Activated CD8-positive, alpha-beta memory T cell treated with anti-CD3 and anti-CD28 coated beads, Interleukin-2, amount 10 ng/mL, durations not matched to agents 7 days and 5 days (primary cell): ENCODE data around the gene OXCT2. TPM values are rescaled to one million over a fixed set of nuclear protein-coding genes. Genes with fewer than 3 reads are reported as not detected.
A peak's percentile ranks its signal among the peaks of the same experiment; 100 is the strongest.
"Not testable (repeated sequence)": the region's sequence is repeated elsewhere in the genome, so short reads cannot be mapped to it uniquely, and the experiment has no call there.

Source experiments
- ATAC-seq: fragments of 150-1000 bp; cut with Tn5 transposase; one replicate; pipeline ENCODE4 v1.10.0; 2021; ENCODE audit warnings: moderate library complexity
- CTCF ChIA-PET: fragments of 350-600 bp; sonication (Branson Sonifier 250); formaldehyde crosslinking; loops from one replicate; lab custom pipeline; 2021; ENCODE audit warnings: antibody characterized with exemption; lab: Charles Lee
- DNase-seq: peaks from one replicate; pipeline ENCODE4 v3.0.0-alpha.2; 2020
- H3K27ac Mint-ChIP-seq: one replicate; pipeline ENCODE4 v1.8.0; 2021; ENCODE audit warnings: mild to moderate bottlenecking, mixed read lengths
- H3K27me3 Mint-ChIP-seq: one replicate; pipeline ENCODE4 v1.8.0; 2021; ENCODE audit warnings: mixed read lengths
- H3K36me3 Mint-ChIP-seq: one replicate; pipeline ENCODE4 v1.8.0; 2021; ENCODE audit warnings: mild to moderate bottlenecking, mixed read lengths
- H3K4me1 Mint-ChIP-seq: one replicate; pipeline ENCODE4 v1.8.0; 2021; ENCODE audit warnings: mixed read lengths
- H3K4me3 Mint-ChIP-seq: one replicate; pipeline ENCODE4 v1.8.0; 2021; ENCODE audit warnings: mild to moderate bottlenecking, moderate library complexity, mixed read lengths
- H3K9me3 Mint-ChIP-seq: one replicate; pipeline ENCODE4 v1.8.0; 2022; ENCODE audit warnings: low read depth, mixed read lengths
- total RNA-seq, 2 experiments: library from RNA; stranded (reverse); gene quantifications; one replicate each; pipeline ENCODE4 v1.2.3, GENCODE V29; 2021

OXCT2 gene
- total RNA-seq, 2 experiments from 2014 or later = 0.82 to 1.0 TPM

- peak; percentile 96 for DNase-seq
- not testable (repeated sequence) for H3K27me3 Mint-ChIP-seq, H3K36me3 Mint-ChIP-seq, H3K9me3 Mint-ChIP-seq
- peak; percentile 97 for ATAC-seq
- Mint-ChIP-seq H3K27ac (peak overlapping the region; percentile 87), H3K4me3 (peak overlapping the region; percentile 64), H3K4me1 (peaks cover 15% of the 10 kb centered on the region)
- CTCF ChIA-PET = interaction anchor here (0.5 to 3.4 kb wide), 43 partner anchors 8 to 615 kb away, joined by 3 to 29 read pairs (median 4); partner anchors contain the start of genes HPCAL4, MYCL, NT5C1A and PPIE
Observed at GRCh38 chr1:39798859-39799769, 28.0 kb upstream of the OXCT2 start.

GRCh38 chr1:39795651-39796050, 24.5 kb upstream of the OXCT2 start:
- Mint-ChIP-seq H3K9me3 (no peaks in the 10 kb centered on the region), H3K27me3 (peaks cover 10% of the 10 kb centered on the region), H3K4me3 (no peak overlapping the region), H3K36me3 (no peaks in the 10 kb centered on the region), H3K4me1 (peaks cover 21% of the 10 kb centered on the region), H3K27ac (no peak overlapping the region)
- DNase-seq (no peak), ATAC-seq (no peak)
- CTCF ChIA-PET = no interaction called here

DNA sequence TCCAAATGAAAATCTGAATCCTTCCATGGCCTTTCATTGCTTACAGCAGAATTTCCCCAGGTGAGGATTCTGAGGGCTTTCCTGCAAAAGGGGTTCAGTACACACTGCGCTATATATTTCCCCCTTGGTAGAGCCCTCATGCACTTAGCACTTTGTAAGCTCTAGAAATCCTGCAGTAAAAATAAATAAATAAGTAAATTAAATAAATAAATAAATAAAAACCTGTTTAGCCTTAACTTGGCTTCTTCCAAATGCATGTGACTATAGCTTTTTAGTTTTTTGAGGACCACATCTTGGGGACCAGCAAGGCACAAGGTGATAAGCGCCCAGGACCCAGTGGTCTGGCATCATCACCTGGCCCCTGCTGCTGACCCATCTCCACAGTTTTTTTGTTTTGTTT, 20.7 kb upstream of the OXCT2 start:
- Mint-ChIP-seq H3K36me3 (no peaks in the 10 kb centered on the region), H3K27me3 (peaks cover 28% of the 10 kb centered on the region), H3K27ac (no peak overlapping the region), H3K4me1 (peaks cover 16% of the 10 kb centered on the region), H3K9me3 (no peaks in the 10 kb centered on the region), H3K4me3 (no peak overlapping the region)
- no peak for ATAC-seq
- no peak for DNase-seq
- CTCF ChIA-PET = interaction anchor here (1.2 to 1.4 kb wide), 2 partner anchors 10 to 110 kb away, joined by 3 read pairs; partner anchors contain the start of gene MYCL

DNA sequence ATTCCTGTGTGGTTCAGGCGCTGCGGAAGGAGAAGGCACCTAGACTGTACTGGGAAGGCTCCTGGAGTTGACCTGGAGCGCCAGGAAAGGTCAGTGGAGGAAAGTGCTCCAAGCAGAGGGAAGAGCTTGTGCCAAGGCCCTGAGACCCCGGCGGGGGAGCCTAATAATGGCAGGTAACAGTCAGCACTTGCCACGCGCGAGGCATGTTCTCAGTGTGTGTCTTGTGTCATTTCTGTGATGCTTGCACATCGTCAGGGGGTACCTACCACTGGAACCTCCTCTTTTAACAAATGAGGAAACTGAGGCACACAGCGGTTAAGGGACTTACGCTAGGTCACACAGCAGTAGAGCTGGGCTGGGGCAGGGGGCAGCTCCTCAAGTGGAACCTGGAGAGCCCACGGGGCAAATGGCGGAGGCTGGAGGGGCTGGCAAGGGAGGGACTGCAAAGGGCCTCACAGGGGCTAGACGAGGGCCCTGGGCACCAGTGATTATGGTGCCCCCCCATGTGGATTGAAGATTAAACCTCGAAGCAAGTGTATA, 18.5 kb upstream of the OXCT2 start:
- DNase-seq (no peak), ATAC-seq (no peak)
- peak overlapping the region; percentile 36 for H3K27ac Mint-ChIP-seq
- CTCF ChIA-PET = interaction anchor here (0.6 to 1.3 kb wide), 3 partner anchors 9 to 188 kb away, joined by 3 to 18 read pairs (median 3); no protein-coding TSS in a partner anchor
- H3K27me3 Mint-ChIP-seq = peaks cover 32% of the 10 kb centered on the region
- no peaks in the 10 kb centered on the region for H3K9me3 Mint-ChIP-seq
- H3K4me1 Mint-ChIP-seq = peaks cover 12% of the 10 kb centered on the region
- peak overlapping the region; percentile 69 for H3K4me3 Mint-ChIP-seq
- no peaks in the 10 kb centered on the region for H3K36me3 Mint-ChIP-seq

GRCh38 chr1:39788758-39789570, 17.8 kb upstream of the OXCT2 start, which contains the start of gene BMP8B:
Gene BMP8B, minus strand, starts transcription at chr1:39788865. Its CDS starts 380 bp downstream, at chr1:39788485.
- CTCF ChIA-PET = interaction anchor here (1.0 to 1.3 kb wide), 2 partner anchors 10 to 183 kb away, joined by 3 to 18 read pairs; no protein-coding TSS in a partner anchor
- peak within 1 kb of the TSS; percentile 69 for H3K4me3 Mint-ChIP-seq
- peaks cover 32% of the 10 kb centered on the region for H3K27me3 Mint-ChIP-seq

DNA sequence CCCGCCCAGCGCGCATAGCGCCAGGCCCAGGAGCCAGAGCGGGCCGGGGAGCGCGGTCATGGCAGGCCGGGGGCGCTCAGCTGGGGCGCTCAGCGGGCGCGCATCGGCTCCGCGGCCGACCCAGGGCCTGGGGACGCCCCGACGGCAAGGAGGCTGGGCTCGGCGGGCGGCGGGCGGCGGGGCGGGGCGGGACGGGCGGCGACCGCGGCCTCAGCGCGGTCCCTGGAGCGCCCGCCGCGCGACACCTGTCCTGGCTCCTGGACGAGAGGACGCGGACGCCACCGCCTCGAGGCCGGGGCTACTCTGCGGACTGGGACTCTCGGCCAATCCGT, 17.2 kb upstream of the OXCT2 start:
- Mint-ChIP-seq H3K4me3 (no peak overlapping the region), H3K9me3 (no peaks in the 10 kb centered on the region), H3K4me1 (peaks cover 12% of the 10 kb centered on the region), H3K36me3 (no peaks in the 10 kb centered on the region), H3K27ac (no peak overlapping the region), H3K27me3 (peaks cover 32% of the 10 kb centered on the region)
- ATAC-seq = peak; percentile 31
- no peak for DNase-seq
- CTCF ChIA-PET = no interaction called here

More at GRCh38 chr1:39788758-39789570, 17.8 kb upstream of the OXCT2 start, which contains the start of gene BMP8B:
- peak within 1 kb of the TSS; percentile 36 for H3K27ac Mint-ChIP-seq
- no peaks in the 10 kb centered on the region for H3K36me3 Mint-ChIP-seq
- peak; percentile 60 for DNase-seq
- H3K9me3 Mint-ChIP-seq = no peaks in the 10 kb centered on the region
- ATAC-seq = peak; percentile 88
- H3K4me1 Mint-ChIP-seq = peaks cover 12% of the 10 kb centered on the region

- not testable (repeated sequence) for ATAC-seq, H3K4me3 Mint-ChIP-seq, H3K36me3 Mint-ChIP-seq, DNase-seq, H3K27ac Mint-ChIP-seq, H3K9me3 Mint-ChIP-seq
- peaks cover 32% of the 10 kb centered on the region for H3K27me3 Mint-ChIP-seq
- CTCF ChIA-PET = interaction anchor here (1.1 kb wide), 1 partner anchor 11 kb away, joined by 4 read pairs; no protein-coding TSS in a partner anchor
- peaks cover 12% of the 10 kb centered on the region for H3K4me1 Mint-ChIP-seq
Observed at GRCh38 chr1:39787964-39788363, 16.8 kb upstream of the OXCT2 start.

DNA sequence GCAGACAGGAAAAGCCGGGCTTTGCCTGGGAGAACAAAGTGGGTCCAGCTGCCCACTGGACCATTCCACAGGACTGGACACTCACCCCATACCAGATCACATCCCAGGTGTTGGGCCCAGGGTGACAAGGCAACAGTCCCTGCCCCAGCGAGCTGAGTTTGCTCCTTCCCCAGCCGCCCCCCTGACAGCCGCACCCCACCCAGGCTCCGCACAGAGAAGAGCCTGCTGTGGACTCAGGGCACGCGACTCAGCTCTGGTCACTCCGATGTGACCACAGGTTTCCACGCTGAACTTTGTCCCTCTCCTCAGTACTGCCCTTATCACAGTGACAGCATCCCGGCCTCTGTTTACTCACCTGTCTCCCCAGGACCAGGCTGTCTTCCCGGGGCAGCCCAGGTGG, 16.3 kb upstream of the OXCT2 start:
- Mint-ChIP-seq H3K9me3 (no peaks in the 10 kb centered on the region), H3K4me3 (peak overlapping the region; percentile 32), H3K36me3 (no peaks in the 10 kb centered on the region), H3K27me3 (peaks cover 30% of the 10 kb centered on the region), H3K4me1 (peaks cover 7% of the 10 kb centered on the region), H3K27ac (no peak overlapping the region)
- no peak for ATAC-seq
- CTCF ChIA-PET = interaction anchor here (1.1 kb wide), 1 partner anchor 12 kb away, joined by 4 read pairs; no protein-coding TSS in a partner anchor
- no peak for DNase-seq

- not testable (repeated sequence) for H3K9me3 Mint-ChIP-seq, H3K27ac Mint-ChIP-seq, H3K4me3 Mint-ChIP-seq, H3K4me1 Mint-ChIP-seq, H3K36me3 Mint-ChIP-seq, ATAC-seq, DNase-seq
- peaks cover 28% of the 10 kb centered on the region for H3K27me3 Mint-ChIP-seq
- CTCF ChIA-PET = interaction anchor here (1.1 kb wide), 1 partner anchor 12 kb away, joined by 4 read pairs; no protein-coding TSS in a partner anchor
Observed at GRCh38 chr1:39787108-39787375, 15.9 kb upstream of the OXCT2 start.

- not testable (repeated sequence) for H3K36me3 Mint-ChIP-seq, ATAC-seq, H3K9me3 Mint-ChIP-seq, H3K27ac Mint-ChIP-seq, H3K4me3 Mint-ChIP-seq, DNase-seq, H3K4me1 Mint-ChIP-seq
- H3K27me3 Mint-ChIP-seq = peaks cover 27% of the 10 kb centered on the region
- CTCF ChIA-PET = interaction anchor here (1.0 kb wide), 1 partner anchor 13 kb away, joined by 3 read pairs; no protein-coding TSS in a partner anchor
Observed at GRCh38 chr1:39786303-39787107, 15.4 kb upstream of the OXCT2 start.

- not testable (repeated sequence) for H3K27ac Mint-ChIP-seq, H3K36me3 Mint-ChIP-seq, DNase-seq, H3K4me1 Mint-ChIP-seq, H3K4me3 Mint-ChIP-seq, ATAC-seq, H3K9me3 Mint-ChIP-seq
- CTCF ChIA-PET = interaction anchor here (1.3 to 2.5 kb wide), 3 partner anchors 9 to 81 kb away, joined by 3 to 11 read pairs (median 3); no protein-coding TSS in a partner anchor
- H3K27me3 Mint-ChIP-seq = peaks cover 15% of the 10 kb centered on the region
Observed at GRCh38 chr1:39782685-39783084, 11.5 kb upstream of the OXCT2 start.

- no peaks in the 10 kb centered on the region for H3K9me3 Mint-ChIP-seq
- no peak for ATAC-seq
- H3K27ac Mint-ChIP-seq = no peak overlapping the region
- no peak for DNase-seq
- no peak overlapping the region for H3K4me3 Mint-ChIP-seq
- H3K36me3 Mint-ChIP-seq = no peaks in the 10 kb centered on the region
- peaks cover 10% of the 10 kb centered on the region for H3K27me3 Mint-ChIP-seq
- CTCF ChIA-PET = interaction anchor here (1.3 to 2.5 kb wide), 3 partner anchors 9 to 80 kb away, joined by 3 to 11 read pairs (median 3); no protein-coding TSS in a partner anchor
- no peaks in the 10 kb centered on the region for H3K4me1 Mint-ChIP-seq
Observed at GRCh38 chr1:39782103-39782502, 11.0 kb upstream of the OXCT2 start.
